Suppressor macrophage (primary cell): ENCODE results near the gene NEURL1.
A peak's percentile ranks its signal among the peaks of the same experiment; 100 is the strongest.

Experiments
- DNase-seq, 4 experiments: peaks; one replicate each; pipeline ENCODE4 v3.0.0-alpha.2; 2020 to 2022

NEURL1 gene

GRCh38 chr10:103609231-103610082 lies 116.0 kb downstream of the NEURL1 start:
- no peak for DNase-seq

- DNase-seq, result no peak
Observed at GRCh38 chr10:103610083-103610472, 116.6 kb downstream of the NEURL1 start.

DNA sequence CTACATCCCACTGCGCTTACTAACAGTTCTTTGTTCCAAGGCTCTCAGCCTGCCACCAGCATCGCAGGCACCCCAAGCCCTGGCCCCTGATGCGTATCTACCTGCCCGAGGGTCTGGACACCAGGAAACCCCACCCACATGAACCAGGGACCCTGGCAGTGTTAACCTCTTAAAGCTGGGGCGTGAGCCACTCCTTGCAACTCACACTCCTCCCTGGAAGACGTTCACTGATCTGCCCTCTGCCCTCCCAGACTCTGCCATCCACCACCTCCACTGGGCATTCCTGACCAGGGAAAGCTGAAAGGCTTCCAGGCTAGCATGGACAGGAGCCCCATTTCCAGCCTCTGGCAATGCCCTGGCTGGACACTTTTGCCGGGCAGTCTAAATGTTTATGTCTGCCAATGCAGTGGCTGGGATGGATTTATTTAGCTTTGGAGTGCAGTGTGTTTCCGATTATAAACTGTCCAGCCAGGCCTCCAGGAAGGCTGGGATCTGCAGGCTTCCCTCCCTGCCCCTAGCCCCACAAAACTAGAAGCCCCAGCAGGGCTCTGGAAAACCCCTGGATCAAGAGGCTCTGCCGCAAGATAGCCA lies 117.5 kb downstream of the NEURL1 start:
- no peak for DNase-seq

DNA sequence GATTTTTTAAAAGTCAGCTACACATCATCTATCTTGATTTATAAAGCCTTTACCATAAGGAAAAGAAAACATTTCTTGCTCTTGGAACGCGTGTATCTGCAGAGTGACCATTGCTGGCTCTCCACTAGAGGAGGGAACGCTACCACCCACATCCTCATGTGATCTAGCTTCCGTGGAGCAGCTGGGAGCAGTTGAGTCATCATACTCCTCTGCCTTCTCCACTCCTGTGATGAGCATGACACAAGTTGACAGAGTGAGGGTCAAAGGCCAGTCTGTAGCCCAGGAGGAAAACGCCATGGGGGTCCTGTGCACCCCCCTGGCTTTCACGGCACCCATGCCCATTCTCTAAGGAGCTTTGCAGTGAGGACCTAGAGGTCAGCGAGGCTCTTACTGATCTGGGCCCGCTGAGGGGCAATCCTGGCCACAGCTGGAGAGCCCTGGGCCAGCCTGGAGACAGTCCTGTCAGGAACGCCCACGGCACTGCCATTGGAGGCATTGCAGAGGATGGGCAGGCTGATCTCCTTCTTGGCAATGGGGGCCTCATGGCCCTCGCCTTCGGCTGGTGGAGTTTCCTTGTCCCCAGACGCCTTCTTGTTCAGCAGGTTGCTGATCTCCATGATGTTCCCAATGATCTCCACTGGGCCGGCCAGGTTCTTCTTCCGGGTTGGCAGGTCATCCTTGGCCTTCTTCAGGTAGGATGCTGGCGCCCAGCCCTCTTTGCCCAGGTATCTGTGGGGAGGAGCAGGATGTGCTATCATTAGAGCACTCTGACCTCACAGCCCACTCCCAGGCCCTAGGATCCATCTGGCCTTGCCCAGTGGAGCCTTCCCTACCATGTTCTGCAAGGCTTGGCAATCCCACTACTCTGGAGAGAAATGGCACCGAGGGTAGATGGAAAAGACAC lies 119.2 kb downstream of the NEURL1 start:
- DNase-seq, result peak; percentile 76 to 92 (median 90)

GRCh38 chr10:103613616-103614015 lies 120.1 kb downstream of the NEURL1 start:
- peak in 1 of 4 experiments; percentile 19 for DNase-seq

DNA sequence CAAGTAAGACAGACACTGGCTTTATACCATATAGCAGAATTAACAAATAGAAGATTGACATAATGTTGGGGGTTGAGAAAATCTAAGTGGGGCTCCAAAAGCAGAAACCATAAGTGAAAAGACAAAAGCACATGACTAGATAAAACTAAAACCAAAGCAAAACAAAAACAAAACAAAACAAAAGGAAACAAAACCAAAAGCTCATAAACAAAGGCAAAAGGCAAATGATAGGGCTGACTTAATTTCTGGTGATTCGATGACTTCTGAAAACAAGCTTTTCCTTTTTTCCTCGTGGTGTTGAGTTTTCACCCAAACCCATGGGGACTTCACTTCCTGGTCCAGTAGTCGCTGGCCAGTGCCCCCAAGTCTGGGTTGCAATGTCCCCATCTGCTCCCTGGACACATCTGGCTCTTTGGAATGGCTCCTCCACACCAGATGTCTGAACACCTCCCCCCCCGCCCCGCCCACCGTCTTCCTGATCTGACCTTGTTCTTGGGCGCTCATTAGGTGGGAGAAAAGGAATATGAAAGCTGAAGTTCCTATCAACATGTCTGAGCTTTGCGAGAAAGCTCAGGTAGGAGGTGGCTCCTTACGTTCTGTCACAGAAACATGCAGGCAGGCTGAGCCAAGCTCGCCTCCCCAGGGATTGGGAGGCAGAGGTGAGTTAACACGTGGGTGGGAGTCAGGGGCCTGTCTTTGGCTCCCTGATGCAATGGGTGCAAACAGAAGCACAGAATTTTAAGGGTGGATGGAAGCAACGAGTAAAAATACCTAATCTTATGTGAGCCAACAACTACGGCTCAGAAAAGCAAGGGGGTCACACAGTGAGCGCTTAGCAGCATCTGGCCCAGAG lies 121.0 kb downstream of the NEURL1 start:
- peak in 2 of 4 experiments; percentile 20 to 23 for DNase-seq

DNA sequence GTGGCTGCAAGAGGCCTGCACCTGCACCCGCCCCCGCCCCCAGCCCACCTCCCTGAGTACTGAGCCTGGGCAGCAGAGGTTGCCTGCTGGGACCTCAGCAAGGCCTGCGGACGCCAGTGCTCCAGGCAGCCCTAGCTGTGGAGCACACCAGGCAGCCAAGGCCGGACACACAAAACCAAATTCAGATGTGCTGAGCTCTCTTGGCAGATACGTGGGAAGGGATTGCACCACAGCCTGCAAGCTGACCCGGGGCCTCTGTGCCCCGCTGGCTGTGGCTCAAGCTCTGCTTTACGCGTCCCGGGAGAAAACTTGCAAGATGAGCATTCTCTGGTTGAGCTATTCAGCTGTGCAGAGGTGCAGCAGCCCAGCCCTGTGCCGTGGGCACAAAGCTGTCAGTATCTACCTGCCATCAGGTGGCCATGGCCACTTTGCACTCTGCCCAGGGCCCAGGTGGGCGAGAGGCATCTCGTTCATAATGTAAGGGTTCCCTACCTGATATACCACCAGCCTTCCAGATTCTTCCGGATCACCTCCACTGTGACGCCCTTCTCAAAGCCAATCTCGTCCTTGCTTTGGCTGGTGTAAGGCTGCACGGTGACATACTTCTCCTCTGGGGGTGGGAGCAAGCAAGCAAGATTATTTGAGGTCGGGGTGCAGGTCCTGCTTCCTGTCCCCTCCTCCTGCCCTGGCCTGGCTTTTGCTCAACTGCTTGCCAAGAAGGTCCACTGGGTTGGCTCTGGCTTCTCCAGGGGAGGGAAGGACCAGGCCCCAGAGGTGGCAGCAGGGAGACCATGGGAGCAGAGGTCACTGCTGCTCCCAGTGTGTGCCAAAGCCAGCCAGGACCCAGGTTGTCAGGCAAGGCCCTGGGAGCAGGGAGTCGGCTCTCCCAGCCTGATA lies 123.4 kb downstream of the NEURL1 start:
- DNase-seq, result peak; percentile 61 to 84 (median 79)

- no peak for DNase-seq
Observed at GRCh38 chr10:103617602-103618385, 124.3 kb downstream of the NEURL1 start.

GRCh38 chr10:103618575-103619423 lies 125.3 kb downstream of the NEURL1 start:
- peak; percentile 49 to 75 (median 68) for DNase-seq

- DNase-seq, result no peak
Observed at GRCh38 chr10:103619424-103620351, 126.2 kb downstream of the NEURL1 start.

GRCh38 chr10:103620352-103620740 lies 126.8 kb downstream of the NEURL1 start:
- DNase-seq, result peak; percentile 23 to 65 (median 56)

DNA sequence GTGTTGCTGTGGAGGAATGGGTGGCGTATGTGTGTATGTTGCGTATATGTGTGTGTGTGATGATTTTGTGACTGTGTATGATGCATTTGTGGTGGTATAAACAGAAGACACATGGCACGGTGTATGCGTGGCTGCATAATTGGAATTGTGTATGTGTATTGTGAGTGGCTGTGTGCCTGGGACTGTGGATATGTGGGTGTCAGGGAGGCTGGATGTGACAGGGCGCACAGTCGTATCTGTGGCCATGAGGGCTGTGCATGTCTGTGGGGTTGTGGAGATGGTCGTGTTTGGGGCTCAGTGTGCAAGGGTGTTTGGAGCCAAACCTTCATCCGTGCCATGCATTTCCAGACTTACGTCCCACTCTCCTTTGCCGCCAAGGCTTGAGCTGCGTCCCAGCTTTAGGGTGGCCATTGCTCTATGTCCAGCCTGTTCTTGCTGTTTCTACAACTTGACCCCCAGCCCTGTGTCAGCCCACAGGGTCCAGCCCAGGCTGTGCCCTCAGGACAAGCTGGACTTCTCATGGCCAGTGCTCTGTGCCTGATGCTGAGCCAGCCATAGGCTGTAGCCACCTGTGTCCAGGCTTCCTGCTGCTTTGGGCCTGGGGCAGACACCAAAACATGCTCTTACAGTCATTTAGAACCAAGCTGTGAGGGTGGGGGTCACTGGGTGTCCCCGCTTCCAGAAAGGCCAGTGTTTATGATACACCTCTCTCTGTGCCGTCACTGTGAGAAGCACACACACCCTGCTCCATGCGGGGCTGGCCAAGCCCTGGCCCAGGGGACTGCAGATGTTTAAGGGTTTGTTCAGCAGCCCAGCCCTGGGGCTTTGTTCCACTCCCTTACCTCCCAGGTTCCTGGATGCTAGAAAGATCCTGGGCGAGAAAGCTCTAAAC lies 127.6 kb downstream of the NEURL1 start:
- no peak for DNase-seq

DNA sequence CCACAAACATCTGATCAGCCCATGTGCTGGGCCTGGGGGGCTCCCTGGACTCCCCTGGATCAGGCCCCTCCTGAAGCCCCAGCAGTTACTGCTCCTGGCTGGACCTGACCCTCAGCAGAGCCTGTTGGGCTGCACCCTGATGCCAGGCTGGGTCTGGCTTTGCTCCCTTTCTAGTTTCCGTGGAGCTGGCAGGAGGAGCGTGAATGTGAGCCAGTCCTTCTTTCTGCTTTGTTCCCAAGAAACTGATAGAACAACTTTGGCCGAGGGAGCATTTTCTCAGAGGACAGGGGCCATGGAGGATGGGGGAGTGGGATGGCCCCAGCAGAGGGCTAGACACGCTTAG lies 128.2 kb downstream of the NEURL1 start:
- DNase-seq, result no peak

GRCh38 chr10:103622286-103622685 lies 128.8 kb downstream of the NEURL1 start:
- no peak for DNase-seq

- no peak for DNase-seq
Observed at GRCh38 chr10:103622935-103623574, 129.6 kb downstream of the NEURL1 start.

DNA sequence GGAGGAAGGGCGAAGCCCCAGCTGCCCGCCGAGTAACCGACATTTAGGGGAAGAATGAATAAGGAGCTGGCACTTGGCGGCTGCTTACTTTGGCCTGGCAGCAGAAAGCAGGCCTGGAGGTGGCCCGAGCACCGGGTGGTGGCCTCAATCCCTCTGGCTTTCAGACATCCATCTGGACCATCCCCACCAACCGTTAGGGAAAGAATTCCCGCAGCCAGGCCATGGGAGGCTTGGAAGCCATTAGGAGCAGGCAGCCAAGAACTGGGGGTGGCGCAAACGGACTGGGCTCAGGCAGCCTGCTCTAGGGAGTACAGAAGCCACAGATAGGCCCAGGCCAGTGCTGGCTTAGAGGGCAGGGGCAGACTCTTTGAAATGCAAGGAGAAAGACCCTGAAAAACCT lies 132.7 kb downstream of the NEURL1 start:
- no peak for DNase-seq
